OCI-LY3 (cell line): ENCODE measurements around the gene CST9L.

Source experiments
- EZH2phosphoT487 ChIP-seq: fragments of 200-600 bp; shearing (Covaris generic); IDR thresholded peaks from 2 replicates; pipeline ENCODE4 v1.6.1; 2018; ENCODE audit warnings: antibody characterized with exemption, mixed run types, low read depth
- TF ChIP-seq, protein P1 (sequence below): fragments of 200-600, 300-600 bp; sonication (generic); IDR thresholded peaks from 2 replicates; pipeline ENCODE4 v1.5.1; 2014; ENCODE audit warnings: antibody characterized with exemption, low read length, low read depth

DNA sequence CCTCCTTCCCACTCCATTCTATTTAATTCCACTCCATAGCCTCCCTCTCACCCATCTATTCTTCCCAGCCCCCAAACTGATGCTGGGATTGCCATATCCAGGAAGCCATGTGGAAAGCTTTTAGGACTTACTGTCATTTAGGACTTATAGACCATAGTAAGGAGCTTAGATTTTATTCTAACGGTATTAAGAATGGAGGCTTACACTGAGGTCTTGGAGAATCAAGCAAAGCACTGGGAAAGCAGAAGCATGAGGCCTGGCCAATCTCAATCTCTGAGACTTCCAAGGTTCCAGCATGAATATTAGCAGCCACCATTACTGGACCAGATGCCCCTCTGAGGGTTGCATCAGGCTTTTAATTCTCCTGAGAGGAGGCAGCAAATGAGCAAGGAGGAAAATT, 36.0 kb upstream of the CST9L start:
- TF ChIP-seq, protein P1, sequence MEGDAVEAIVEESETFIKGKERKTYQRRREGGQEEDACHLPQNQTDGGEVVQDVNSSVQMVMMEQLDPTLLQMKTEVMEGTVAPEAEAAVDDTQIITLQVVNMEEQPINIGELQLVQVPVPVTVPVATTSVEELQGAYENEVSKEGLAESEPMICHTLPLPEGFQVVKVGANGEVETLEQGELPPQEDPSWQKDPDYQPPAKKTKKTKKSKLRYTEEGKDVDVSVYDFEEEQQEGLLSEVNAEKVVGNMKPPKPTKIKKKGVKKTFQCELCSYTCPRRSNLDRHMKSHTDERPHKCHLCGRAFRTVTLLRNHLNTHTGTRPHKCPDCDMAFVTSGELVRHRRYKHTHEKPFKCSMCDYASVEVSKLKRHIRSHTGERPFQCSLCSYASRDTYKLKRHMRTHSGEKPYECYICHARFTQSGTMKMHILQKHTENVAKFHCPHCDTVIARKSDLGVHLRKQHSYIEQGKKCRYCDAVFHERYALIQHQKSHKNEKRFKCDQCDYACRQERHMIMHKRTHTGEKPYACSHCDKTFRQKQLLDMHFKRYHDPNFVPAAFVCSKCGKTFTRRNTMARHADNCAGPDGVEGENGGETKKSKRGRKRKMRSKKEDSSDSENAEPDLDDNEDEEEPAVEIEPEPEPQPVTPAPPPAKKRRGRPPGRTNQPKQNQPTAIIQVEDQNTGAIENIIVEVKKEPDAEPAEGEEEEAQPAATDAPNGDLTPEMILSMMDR = no peak
- no peak for TF ChIP-seq EZH2phosphoT487
